GM08714 (cell line): Measurements from ENCODE around the gene CEP72.
"Not testable (repeated sequence)": the region's sequence is repeated elsewhere in the genome, so short reads cannot be mapped to it uniquely, and the experiment has no call there.

Experiments
- H3K4me3 ChIP-seq: fragments of 200-500 bp; sonication (Bioruptor generic); 2 replicates; pipeline ENCODE4 v1.5.1; 2014; ENCODE audit warnings: mild to moderate bottlenecking, low read length, inconsistent platforms
- ZNF274 ChIP-seq: IDR thresholded peaks from 2 replicates; pipeline ENCODE4 v1.6.1; 2012; ENCODE audit warnings: mild to moderate bottlenecking, low read depth, low read length

The CEP72 gene

DNA sequence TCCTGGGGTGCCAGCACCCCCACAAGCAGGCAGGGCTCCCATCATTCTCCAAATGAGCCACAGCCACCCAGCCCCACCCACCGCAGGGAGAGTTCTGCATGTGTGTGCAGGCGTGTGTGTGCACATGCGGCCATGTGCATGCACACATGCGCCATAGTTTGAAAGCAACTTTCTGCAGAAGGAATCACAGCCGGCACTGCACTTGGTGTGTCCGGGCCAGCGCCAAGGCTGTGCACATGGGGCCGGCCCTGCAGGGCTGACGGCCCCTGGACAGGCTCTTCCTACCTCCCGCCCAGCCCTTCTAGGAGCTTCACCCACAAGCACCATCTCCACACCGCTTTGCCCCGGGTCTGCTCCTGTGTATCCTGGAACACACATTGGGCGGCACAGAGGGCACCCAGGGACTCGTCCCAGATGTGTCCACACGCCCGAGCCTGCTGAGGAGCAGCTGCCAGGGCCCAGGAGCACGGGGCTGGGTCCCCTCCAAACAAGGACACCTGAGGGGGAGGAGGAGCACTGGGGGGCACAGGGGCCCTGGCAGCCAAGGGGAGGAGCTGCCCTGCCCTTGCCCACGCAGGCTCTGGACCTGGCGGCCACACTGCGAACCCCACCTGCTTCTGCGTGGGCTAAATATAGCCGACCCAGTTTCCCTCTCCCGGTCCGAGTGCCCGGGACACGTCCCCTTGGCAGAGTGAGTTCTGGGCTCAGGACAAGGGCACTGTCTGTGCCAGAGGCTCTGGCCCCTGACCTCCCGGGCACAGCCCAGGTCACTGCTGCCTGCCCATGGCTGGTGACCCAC, 61.9 kb downstream of the CEP72 start:
- H3K4me3 ChIP-seq: no peak overlapping the region

GRCh38 chr5:674630-675011, 62.5 kb downstream of the CEP72 start:
- no peak for TF ChIP-seq ZNF274
- no peak overlapping the region for H3K4me3 ChIP-seq

More for the DNA sequence above, 61.9 kb downstream of the CEP72 start:
- no peak for TF ChIP-seq ZNF274

DNA sequence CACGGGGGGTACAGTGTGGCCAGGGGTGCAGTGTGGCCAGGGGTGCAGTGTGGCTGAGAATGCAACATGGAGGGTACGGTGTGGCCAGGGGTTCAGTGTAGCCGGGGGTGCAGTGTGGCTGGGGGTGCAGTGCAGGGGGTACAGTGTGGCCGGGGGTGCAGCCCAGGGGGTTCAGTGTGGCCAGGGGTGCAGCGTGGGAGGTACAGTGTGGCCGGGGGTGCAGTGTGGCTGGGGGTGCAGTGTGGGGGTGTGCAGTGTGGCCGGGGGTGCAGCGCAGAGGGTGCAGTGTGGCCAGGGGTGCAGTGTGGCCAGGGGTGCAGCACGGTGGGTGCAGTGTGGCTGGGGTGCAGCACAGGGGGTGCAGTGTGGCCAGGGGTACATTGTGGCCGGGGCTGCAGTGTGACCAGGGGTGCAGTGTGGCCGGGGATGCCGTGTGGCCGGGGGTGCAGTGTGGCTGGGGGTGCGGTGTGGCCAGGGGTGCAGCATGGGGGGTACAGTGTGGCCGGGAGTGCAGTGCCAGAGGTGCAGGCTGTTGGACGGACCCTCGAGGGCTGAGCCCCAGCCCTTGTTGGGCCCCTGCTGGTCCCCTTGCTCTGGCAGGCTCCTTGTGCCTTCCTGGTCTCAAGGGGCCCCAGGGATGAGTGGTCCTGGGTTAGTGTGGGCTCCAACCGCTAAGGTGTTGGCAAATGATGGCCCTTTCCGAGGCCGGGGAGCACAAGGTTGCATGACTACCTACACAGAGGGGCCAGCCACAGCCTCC, 63.2 kb downstream of the CEP72 start:
- no peak for TF ChIP-seq ZNF274
- H3K4me3 ChIP-seq: no peak overlapping the region

DNA sequence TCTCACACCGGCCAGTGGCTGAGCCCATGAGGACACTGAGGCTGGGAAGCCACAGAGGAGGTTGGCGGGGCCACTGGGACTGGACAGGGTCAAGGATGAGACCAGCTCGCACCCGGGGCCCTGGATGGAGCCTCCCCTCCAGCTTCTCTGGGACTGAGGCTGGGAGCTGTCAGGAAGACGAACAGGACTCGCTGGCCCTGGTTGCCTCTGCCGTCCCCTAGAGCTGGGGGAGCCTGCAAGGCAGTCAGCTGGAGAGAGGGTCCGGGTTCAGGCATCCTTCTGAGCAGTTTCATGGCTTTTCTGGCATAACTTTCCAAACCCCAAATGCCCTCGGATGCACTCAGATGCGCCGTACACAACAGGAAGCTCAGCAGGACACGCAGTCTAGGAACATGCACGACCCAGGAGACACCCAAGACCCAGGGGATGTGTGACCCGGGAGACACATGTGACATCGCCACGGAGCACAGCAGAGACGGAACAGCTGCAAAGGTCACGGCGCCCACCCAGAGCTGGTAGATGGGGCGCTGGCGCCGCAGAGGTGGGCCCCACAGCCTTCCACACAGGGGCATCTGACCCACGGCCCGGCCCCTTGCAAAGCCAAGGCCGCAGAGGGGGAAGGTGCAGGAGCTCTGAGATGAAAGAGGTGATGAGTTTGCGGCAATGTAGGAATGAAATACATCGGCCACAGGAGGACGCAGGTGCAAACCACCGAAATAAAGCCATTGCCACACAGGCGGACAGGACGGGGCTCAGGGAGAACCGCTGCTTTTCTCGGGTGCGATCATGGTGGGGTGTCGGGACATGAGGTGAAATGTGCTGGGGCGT, 63.9 kb downstream of the CEP72 start:
- no peak overlapping the region for H3K4me3 ChIP-seq
- TF ChIP-seq ZNF274: no peak

GRCh38 chr5:676699-677076, 64.5 kb downstream of the CEP72 start:
- TF ChIP-seq ZNF274: no peak
- no peak overlapping the region for H3K4me3 ChIP-seq

DNA sequence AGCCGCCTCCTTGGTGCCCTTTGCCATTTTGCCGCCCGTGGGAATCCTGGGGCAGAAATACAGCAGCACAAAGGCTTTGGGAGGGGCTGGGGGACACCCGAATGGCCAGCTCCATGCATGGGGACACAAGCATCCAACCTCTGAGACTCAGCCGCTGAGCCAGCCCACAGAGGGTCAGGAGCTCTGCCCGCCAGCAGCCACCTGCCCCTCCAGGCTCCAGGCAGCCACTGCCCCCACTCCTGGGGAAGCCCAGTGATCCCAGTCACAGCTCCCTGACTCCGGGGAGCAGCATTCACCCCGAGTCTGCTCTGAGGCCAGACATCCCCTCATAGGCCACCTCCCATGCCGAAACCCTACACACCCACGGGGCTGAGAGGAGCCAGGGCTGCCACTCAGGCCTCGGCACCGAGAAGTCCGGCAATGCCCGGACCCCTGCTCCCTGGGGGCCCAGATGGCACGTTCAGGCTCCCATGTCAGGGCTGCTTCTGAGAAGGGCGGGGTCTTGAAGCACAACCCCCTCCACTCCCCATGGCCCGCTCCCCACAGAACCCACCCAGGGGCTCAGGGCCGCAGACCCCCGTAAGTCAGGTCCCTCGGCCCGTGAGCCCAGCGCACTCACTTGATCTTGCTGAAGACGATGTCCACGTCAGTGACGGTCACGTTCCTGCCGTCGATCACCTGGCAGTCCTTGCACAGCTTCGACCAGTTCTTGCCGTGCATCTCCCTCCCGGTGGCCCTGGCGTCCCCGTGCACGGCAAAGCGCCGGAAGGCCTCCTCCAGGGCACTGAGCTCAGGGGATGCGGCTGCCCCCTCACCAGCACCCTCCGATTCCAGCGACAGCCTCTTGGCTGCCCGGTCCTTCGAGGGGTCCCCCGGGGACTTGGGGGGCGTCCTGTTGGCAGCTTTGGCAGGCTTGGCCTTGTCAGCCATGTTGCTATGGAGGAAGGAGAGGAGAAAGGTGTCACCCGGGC, 65.3 kb downstream of the CEP72 start:
- no peak overlapping the region for H3K4me3 ChIP-seq
- TF ChIP-seq ZNF274: no peak

GRCh38 chr5:678521-678920, 66.4 kb downstream of the CEP72 start:
- H3K4me3 ChIP-seq: not testable (repeated sequence)

GRCh38 chr5:679166-679895, 67.2 kb downstream of the CEP72 start:
- H3K4me3 ChIP-seq: not testable (repeated sequence)

GRCh38 chr5:680118-680795, 68.1 kb downstream of the CEP72 start:
- not testable (repeated sequence) for H3K4me3 ChIP-seq

GRCh38 chr5:680836-681235, 68.7 kb downstream of the CEP72 start:
- H3K4me3 ChIP-seq: not testable (repeated sequence)

DNA sequence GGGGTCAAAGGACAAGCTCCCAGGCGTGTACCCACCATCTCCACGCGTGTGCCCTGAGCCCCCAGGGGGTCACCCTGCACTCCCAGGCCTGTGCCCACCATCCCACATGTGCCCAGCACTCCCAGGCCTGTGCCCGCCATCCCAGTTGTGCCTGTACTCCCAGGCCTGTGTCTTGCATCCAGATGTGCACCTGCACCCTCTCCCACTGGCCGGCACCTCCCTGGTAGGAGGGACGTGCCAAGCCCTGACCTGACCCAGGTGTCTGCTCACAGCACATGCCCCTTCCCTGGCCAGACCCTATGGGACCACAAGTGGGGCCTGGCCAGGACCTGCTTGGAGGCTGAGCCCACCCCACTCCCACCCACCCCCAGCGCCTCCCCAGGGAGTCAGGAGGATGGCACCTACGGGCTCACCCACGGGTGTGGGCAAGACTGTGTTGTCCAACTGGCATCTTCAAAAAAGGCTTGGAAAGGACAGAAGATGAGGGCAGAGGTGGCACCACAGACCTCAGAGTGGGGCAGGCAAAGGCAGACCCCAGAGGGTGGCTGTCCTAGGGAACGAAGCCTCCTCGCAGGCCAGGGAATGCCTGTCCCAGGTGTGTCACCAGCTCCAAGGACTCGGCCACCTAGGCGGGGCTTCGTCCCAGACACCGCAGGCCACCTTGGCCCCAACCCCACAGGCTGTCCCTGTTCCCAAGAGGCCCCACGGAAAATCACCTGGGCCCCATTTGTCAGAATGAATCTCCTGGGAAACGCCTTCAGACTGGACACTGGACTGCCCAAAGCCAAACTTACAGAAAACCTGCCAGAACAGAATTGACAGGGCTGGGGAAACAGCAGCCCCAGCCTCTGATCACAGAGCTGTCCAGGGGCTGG, 69.4 kb downstream of the CEP72 start:
- H3K4me3 ChIP-seq: not testable (repeated sequence)

DNA sequence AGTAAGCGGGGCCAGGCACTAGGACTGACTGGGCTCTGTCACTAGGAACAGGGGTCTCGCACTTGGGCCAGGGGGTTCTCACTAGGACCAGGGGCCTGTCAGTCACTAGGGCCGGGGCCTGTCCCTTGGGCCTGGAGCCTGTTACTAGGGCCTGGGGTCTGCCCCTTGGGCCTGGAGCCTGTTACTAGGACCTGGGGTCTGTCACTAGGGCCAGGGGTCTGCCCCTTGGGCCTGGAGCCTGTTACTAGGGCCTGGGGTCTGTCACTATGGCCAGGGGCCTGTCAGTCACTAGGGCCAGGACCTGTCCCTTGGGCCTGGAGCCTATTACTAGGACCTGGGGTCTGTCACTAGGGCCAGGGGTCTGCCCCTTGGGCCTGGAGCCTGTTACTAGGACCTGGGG, 70.1 kb downstream of the CEP72 start:
- not testable (repeated sequence) for H3K4me3 ChIP-seq

DNA sequence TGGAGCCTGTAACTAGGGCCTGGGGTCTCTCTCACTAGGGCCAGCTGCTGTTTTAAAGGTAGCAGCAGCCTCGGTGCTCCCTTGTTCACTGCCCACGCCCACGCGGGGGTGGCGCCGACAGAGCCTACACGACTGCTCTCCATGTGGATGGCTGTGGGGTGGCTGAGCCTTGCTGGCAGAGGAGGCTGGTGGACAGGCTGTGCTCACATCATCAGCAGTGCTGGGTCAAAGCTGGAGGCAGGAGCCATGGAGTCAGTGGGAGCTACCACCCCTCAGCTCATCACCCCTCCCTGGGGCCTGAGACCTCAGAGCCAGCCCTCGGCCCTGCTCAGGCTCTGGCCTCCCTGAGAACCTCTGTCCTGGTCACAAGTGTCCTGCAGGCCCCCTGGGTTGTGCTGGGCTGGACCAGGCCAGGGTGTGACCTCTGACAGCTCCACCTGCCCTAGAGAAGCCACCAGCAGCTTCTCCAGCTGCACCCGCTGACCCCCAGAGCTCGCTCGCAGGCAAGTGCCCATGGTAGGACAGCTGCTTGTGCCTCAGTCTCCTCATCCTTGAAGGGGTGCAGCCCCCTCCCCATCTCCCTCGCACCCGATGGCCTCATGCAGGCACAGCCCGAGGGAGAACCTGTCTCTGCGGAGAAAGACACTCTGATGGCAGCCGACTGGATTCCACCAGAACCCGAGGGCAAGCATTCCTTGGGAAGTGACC, 70.7 kb downstream of the CEP72 start:
- not testable (repeated sequence) for H3K4me3 ChIP-seq
